ENCODE data around the gene LONRF2.
"Not testable (repeated sequence)": the region's sequence is repeated elsewhere in the genome, so short reads cannot be mapped to it uniquely, and the experiment has no call there.

The LONRF2 gene

DNA sequence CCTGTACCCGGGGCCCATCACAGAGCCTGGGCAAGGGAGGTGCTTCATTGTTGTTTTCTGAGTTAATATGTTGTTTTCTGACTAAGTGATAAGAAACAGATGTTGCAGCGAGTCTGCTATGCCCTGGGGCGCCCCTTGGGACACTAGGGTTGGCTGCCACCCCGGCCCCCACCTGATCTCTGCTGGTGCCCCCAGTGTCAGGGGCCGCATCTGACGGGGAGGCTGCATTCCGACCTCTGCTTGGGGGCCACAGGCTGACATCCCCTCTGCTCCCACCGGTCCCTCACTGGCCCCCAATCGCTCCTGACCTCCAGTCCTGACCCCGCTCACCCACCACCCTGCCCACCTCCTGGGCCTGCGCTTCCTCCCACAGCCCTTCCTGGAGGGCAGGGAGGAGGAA, 65.9 kb downstream of the LONRF2 start:
- no peak for DNase-seq

DNA sequence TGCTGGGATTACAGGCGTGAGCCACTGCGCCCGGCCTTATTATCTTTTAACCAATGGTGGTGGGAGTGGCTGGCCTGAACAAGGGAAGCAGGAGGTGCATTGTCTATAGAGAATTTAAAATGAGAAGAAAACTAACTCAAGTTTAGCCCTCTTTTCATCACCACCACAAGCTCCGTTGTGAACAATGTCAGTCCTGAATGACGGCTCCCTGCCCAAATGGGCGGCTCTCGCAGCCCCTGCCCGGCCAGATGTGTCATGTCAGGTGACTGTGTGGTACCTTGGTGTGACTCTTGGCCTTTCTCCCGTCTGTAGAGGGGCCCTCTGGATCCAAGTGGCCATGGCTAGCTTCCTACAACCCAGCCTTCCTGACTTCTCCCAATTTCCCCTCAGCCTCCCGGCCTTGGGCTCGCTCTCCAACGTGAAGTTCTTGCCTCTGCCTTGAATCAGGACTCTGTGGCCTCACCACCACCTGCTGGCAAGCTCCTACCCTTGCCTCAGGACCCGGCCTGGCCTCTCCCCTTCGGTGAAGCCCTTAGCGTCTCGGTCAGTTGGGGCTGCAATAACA, 67.6 kb downstream of the LONRF2 start:
- DNase-seq, result no peak

DNA sequence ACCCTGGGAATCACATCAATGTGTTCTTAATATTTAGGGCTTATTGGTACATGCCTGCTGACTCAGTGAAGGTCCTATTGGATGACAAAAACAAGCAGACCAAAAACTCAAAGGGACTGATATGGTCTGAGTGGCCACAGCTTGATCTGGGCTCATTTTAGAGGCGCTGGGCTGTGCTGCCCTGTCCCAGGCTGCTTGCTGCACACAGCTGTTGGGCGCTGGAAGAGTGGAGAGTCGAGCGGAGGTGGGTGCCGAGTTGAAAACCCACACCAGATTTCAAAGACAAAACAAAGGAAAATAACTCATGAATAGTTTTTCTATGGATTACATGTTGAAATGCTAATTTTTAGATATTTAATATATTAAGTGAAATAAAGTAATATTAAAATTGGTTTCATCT, 68.5 kb downstream of the LONRF2 start:
- DNase-seq, result no peak

DNA sequence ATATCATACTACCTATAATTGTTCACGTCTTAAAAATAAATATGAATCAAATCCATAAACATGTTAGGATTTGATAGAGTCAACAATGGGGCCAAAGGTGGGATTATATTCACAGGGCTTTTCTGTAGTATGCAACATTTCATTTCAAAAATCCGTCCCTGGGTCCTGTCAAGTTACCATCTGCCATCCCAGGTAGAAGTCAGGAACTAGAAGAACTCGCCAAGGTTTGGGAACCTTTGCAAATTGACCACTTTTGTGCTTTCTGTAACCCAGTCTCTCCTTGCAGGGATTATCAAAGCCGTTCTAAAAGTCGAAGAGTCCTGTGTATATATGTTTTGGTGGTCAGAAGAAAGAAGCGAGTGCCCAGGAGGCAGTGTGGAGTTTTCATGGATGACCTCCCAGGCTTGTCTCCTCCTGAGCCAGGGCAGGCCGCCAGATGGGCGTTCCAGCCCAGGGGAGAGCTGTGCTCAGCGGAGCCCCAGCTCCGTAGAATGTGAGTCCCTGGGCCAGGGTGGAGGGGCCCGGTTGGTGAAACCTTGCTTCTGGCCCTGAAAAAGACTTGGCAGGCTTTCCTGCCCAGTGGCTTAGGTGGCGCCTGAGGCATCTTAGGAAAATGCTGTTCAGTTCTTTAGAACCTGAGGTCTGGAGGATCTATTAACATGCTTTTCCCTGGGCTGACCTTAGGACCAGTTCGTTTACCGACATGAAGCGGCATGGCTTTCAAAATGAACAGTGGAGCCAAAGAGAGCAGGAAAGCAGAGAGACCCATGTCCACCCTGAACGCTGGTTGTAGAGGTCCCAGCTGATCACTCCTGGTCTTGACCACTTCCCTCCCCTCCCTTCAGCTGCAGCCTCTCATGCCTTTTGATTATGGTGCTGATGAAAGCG, 69.2 kb downstream of the LONRF2 start:
- DNase-seq, result peak in 1 of 56 donors; percentile 8

DNA sequence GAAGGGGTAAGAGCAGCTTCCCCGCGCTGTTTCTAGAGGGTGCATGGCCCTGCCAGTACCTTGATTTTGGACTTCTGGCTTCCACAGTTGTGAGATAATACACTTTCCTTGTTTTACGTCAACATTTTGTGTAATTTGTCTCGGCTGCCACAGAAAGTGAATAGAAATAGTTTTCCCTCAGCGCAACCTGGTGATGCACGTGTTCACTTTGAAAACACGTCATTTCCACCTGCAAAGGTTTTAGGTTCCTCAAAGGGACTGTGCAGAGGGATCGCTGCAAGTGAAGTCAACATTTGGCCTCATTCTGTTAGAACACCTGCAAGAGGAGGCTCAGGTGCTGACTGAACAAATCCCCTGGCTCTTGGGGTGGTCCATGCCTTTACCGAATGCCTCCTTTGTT, 71.7 kb downstream of the LONRF2 start:
- DNase-seq, result no peak

DNA sequence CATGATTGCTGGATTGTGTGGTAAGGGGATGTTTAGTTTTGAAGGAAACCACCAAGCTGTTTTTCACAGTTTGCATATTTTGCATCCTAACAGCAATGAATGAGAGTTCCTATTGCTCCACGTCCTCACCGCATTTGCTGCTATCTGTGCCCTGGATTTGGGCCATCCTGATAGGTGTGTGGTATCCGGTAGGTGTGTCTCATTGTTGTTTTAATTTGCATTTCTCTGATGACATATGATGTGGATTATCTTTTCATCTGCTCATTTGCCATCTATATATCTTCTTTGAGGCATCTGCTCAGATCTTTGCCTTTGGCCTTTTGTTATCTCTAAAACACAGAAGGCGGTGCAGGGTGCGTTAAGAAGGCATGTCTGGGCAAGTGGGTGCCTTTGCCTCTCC, 73.3 kb downstream of the LONRF2 start:
- no peak for DNase-seq

DNA sequence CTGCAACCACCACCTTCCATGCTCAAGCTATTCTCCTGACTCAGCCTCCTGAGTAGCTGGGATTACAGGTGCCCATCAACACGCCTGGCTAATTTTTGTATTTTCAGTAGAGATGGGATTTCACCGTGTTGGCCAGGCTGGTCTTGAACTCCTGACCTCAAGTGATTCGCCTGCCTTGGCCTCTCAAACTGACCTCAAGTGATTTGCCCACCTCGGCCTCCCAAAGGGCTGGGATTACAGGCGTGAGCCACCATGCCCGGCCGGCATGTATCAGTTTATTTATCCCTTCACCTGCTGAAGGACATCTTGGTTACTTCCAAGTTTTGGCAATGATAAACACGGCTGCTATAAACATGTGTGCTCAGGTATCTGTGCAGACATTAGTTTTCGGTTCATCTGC, 73.7 kb downstream of the LONRF2 start:
- not testable (repeated sequence) for DNase-seq

DNA sequence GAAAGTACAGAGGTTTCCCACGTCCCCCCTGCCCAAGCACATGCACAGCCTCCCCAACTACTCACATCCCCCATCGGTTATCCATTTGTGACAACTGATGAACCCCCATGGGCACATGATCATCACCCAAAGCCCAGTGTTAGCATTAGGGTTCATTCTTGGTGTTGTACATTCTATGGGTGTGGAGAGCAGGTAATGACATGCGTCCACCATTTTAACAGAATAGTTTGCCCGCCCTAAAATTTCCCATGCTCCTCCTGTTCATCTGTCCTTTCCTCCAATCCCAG, 74.3 kb downstream of the LONRF2 start:
- DNase-seq, result no peak

DNA sequence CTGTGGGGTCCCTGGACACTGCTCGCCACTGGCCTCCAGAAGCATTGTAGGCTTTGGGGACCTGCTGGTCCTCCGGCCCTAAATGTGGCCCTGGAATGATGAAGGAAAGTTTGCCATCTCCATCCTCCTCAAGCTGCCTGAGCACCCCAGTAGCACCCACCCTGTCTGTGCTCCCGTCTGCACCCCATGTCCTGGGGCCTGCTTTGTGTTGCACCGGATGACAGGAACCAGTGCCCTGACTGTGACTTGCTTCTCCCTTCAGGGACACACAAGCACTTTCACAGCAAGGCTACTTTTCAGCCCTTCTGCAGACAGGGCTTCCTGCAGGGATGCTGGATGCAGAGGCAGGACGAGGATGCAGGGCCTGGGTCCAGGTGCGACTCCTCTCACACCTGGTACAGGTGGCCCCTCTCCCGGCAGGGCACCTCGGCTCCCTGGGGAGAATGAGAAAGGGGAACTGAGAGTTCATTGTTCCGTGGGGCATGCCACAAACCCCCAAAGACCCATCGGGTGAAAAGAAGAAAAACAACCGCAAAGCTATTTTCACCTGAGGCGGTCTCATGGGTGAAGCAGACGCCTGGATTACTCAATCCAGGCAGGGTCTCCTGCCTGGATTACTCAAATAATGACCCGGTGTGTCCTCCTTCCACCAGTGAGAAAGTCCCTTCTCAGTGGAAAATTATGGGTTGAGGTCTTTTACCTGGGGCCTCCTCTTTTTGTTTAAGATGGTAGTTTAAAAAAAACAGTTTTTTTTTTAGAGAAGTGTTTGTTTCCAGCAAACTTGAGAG, 74.9 kb downstream of the LONRF2 start:
- no peak for DNase-seq

DNA sequence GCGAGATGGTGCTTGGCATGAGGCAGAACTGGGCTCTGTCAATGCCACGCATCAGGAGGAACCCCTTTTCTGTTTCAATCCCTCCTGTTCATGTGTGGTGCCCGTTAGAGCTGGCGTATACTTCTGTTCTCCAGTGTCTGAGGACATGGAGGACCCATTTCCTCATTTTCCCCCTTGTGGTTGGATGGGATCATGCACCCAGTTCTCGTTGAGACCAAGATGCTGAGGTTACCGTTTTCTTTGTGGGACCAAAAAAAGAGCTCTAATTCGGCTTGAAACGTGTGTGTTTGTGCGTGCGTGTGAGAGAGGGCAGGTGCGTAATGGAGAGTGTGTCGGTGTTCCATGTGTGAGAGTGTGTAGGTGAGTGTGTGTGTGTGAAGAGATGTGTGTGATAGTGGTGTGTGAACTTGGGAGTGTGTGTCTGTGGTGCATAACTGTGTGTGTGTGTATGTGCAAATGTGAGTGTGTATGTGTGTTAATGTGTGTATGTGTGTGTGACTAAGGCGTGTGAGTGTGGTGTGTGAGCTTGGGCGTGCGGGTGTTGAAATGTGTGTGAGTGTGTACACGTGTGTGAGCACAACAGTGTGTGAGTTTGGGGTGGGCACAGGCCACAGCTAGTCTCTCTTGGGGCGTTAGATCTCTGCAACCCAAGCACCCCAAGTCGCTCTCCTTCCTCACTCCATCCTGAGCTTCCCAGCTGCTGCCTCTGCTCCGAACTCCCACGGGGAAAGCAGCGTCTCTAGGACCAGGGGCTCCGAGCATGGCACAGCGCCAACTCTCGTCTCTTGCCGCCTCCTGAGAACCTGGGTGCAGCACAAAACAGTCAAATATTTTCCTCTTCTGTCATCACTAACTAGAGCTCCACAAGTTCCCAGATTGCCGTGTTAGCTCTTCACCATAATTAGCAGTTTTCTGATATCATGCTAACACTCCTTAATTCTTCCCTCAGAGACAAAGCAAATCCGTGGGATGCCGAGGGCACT, 75.8 kb downstream of the LONRF2 start:
- peak in 6 of 56 donors; percentile 2 to 17 (median 6) for DNase-seq

DNA sequence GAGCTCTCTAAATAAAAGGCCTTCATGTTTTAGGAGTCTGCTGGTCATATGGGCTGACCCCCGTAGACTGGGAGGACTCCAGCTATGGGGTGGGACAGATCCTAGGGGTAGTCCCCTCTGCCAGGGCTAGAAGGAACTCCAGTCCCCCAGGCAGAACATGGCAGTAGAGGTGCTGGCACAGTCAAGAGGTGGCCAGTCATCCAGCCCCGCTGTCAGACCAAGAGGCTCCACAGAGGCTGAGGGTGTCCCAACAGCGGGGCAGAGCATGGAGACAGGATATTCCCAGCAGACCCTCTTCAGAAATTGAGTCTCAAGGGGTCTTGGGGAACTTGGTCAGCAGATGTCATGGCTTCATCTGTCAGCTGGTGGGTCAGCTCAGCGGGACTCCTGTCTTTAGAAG, 76.6 kb downstream of the LONRF2 start:
- DNase-seq, result no peak

DNA sequence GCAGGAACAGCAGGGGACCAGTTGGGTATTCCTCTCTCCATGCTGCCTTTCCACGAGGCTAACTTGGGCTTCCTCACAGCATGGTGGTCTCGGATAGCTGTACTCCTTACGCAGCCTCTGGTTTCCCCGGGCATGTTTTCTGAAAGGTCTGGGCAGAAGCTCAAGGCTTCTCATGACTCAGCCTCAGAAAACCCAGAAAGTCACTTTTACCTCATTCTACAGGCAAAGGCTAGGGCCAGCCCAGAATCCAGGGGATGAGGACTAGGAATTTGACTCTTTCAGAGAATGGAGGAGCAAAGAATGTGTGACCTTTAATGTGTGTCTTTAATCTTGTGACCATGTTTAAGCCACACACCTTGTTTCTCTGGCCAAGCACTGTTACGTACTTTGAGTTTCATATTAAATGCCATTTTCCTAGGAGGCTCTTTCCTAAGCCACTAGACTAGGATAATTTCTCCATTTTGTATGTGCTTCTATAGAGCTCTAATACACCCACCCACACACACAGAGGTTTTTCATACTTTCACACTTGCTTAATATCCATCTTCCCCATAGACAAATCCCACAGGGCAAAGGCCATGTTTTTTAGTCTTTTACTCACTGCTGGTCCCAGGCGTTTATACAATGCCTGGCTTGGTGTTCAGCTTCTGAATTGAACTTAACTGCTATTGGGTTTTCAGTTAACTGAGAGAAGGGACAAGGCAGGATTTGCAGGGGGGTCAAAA, 77.3 kb downstream of the LONRF2 start:
- DNase-seq, result no peak

DNA sequence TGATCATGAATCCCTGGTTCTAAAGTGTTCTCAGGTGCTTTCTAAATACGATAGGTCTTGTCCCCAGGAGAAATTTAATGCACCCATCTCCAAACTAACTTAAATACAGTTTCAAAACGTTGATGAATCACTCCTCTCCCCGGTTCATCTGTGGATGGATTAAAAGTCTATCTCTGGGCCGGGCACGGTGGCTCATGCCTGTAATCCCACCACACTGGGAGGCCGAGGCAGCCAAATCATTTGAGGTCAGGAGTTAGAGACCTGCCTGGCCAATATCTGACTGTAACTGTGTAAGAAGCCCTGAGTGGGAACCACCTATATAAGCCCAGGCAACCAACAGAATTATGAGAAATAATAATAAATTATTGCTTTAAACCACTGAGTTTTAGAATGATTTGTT, 78.7 kb downstream of the LONRF2 start:
- no peak for DNase-seq

DNA sequence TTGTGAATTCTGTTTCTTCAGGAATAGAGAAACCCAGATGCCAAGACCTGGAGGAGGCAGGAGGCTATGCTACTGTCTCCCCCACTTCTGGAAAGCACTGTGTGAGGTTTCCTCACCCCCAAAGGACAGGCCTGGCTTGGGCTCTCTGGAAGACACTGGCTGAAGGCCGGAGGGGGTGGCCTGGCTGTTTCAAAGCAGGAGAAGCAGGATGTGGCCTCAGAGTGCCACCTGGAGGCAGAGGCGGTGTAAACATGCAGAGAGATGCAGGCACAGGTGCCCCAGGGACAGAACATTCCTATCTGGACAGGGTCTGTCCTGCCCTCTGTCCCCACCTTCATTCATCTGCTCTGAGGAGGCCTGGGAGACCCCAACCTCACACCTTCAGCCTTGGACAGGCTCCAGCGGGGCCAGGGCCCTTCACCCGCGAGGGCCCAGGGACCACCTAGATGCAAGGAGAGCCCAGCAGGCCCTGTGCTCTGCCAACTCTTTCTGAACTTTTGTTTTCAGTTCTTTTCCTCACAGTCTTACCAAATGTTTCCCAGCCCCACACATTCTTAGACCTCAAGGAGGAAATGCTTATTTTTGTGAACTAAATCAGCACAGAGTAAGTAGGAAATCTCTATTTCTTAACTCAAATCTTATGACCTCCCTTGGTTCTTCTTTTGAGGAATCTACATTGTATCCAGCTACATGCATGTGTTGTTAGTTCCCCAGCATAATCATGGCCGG, 79.2 kb downstream of the LONRF2 start:
- DNase-seq, result peak in 28 of 56 donors; percentile 4 to 62 (median 26)

DNA sequence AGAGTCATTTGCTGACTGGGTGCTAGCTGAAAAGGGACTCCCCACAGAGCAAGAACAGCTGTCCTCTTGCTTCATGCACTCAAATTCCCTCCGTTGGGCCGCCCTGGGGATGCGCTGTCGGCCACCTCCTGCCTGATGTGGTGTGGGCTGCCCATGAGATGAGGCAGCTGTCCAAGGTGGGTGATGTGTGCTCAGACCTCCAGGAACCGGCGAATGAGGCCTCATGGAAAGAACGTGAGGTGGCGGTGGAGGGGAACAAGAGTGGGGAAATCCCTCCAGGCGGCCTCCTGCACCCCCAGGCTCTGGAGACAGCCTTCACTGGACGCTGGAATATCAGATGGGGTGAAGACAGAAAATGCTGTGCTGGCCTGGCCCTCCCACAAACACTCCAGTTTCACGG, 79.8 kb downstream of the LONRF2 start:
- DNase-seq, result no peak

DNA sequence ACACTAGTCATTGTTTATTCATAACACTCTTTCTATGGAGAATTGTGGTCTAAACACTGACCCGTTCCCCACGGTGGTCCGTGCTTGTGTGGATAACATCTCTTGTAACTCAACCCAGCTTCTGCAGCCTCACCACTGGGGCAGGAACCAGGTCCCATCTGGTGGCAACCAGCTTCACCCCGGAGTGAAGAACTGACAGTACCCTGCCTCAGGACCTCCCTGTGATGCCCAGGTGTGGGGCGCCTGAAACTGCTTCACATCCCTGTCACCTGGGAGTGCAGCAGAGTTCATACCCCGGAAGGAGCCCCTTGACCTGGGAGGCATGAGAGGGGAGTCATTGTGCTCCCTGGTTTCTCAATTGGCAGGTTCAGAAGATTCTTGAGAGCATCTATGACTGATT, 81.1 kb downstream of the LONRF2 start:
- no peak for DNase-seq

DNA sequence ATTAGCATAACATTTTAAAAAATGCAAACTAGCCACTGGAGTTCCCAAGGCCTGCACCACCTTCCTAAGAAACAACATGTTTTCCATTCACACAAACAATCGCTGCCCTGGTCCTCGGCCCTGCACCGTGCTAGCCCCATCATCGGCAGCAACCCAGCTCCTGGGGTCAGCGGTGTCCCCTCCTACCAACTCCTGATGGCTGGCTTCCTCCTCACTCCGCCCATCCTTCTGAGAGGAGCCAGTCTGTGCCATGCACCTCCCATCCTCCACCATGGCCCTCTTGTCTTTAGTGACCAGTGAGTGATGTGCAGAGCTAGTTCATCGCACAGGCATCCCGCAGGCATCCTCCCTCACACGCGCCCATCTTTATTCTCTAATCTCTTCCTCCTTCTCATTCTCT, 81.9 kb downstream of the LONRF2 start:
- no peak for DNase-seq

DNA sequence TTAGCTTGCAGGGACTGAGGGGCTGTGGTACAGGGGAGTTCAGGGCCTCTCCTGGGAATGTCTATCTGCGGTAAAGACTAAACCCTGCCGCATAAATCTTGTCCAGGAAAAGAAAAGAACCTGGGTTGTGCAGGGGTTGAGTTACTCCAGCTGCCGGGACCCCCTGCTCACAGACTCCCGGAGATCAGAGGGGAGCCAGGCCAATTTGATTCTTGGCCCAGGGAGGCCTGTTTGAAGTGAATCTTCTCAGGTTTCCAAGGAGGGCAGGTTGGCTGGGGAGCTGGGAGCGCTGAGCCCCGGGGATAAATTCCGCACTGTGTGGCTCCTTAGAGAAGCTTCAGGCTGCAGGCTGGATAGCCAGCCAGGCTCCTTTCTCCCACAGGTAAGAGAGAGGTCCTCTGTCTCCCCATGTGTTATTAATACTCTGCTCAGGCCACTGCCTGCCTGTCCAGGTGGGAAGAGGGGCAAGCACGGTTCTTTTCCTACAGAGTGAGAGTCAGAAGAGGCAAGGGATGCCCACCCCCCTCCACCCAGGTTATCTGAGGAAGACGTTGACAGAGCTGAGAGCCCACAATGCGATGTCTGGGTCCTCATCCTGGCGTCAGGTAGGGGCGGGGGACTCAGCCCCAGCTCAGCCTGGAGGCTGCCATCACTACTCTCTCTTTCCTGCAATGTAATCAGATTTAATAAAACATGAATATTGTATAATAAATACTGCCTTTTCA, 82.7 kb downstream of the LONRF2 start:
- no peak for DNase-seq

DNA sequence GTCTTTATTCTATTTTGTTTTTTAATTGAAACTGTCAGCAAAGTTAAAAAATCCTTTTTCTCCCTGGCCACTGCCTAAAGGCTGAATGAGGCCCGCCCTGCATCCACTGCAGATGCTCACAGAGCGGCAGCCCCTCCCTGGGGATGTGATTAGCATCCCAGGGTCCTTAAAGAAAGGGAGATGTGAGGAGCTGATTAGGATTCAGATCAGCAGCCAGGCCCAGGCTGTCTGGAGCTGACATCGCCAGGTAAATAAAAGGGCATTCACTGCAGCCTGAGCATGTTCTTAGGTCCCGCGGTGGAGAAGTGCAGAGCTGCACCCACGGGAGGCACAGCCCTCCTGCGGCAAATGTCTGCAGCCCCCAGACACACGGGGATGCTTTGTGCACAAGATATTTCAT, 83.8 kb downstream of the LONRF2 start:
- DNase-seq, result no peak

Data from amygdala (tissue), 56 donors.